ENCODE data around the gene FBXO4. TPM values are rescaled to one million over a fixed set of nuclear protein-coding genes. Genes with fewer than 3 reads are reported as not detected.

FBXO4 gene
- total RNA-seq, 1 experiment from 2014 or later = 1.2 TPM

GRCh38 chr5:41983284-41983683 lies 58.2 kb downstream of the FBXO4 start:
- no peaks in the 10 kb centered on the region for H3K9me3 ChIP-seq (ENCODE audit: control insufficient read depth, low read depth, low read length)
- peaks cover 0 to 3% of the 10 kb centered on the region in 2 experiments; a peak in 2 of 5 replicates for H3K9me3 Mint-ChIP-seq
- H2BK20ac ChIP-seq (ENCODE audit: low read depth, low read length, poor library complexity, severe bottlenecking) = no peak overlapping the region
- H3K79me1 ChIP-seq (ENCODE audit: insufficient read depth, low read depth, low read length, poor library complexity, severe bottlenecking) = no peaks in the 10 kb centered on the region
- no peak overlapping the region for H4K8ac ChIP-seq (replicated peaks; ENCODE audit: insufficient read length, low read depth, low read length)
- H2AFZ ChIP-seq (ENCODE audit: low read length) = no peak overlapping the region
- H3K27me3 Mint-ChIP-seq (ENCODE audit: low read depth) = no peaks in the 10 kb centered on the region
- no peaks in the 10 kb centered on the region; a peak in 2 of 7 replicates for H3K36me3 Mint-ChIP-seq (ENCODE audit: insufficient read depth in 1 of 3, low read depth in 3 of 3)
- no peak overlapping the region for H3K27ac ChIP-seq (ENCODE audit: insufficient read length, low read depth, low read length)
- DNase-seq = no peak
- H3K18ac ChIP-seq (ENCODE audit: insufficient read length, low read depth, low read length) = no peak overlapping the region
- no peak overlapping the region for H3K4me2 ChIP-seq (ENCODE audit: insufficient read depth, insufficient read length, low read length)
- H2BK12ac ChIP-seq (ENCODE audit: insufficient read length, low read depth, low read length) = no peak overlapping the region
- H3K14ac ChIP-seq (ENCODE audit: insufficient read depth, low read length) = no peak overlapping the region
- H3K23me2 ChIP-seq (ENCODE audit: insufficient read length, low read depth, low read length, poor library complexity, severe bottlenecking) = no peaks in the 10 kb centered on the region
- no peaks in the 10 kb centered on the region for H3K27me3 ChIP-seq (ENCODE audit: insufficient read depth, low read length)
- no peak overlapping the region for H4K91ac ChIP-seq (ENCODE audit: insufficient read length, low read depth, low read length)
- no peak overlapping the region for H3K9ac ChIP-seq (ENCODE audit: extremely low read depth, insufficient read length, low read length)
- no peak overlapping the region for H3K56ac ChIP-seq (ENCODE audit: insufficient read length, low read depth, low read length)
- no peak overlapping the region for H2BK120ac ChIP-seq (ENCODE audit: low read depth, low read length, poor library complexity, severe bottlenecking)
- no peak overlapping the region for H4K5ac ChIP-seq (ENCODE audit: insufficient read length, low read depth, low read length)
- no peak overlapping the region for H3T11ph ChIP-seq (ENCODE audit: low read length)
- H3K27ac Mint-ChIP-seq = no peak overlapping the region
- H2AK5ac ChIP-seq (ENCODE audit: insufficient read length, low read length) = no peak overlapping the region
- H2BK15ac ChIP-seq (ENCODE audit: low read depth, low read length) = no peak overlapping the region
- no peaks in the 10 kb centered on the region for H4K20me1 ChIP-seq (ENCODE audit: control insufficient read depth, insufficient read depth, insufficient read length)
- TF ChIP-seq CTCF (conservative IDR thresholded peaks at IDR 0.05) = no peak
- H2BK5ac ChIP-seq (ENCODE audit: insufficient read length, low read length) = no peak overlapping the region
- no peak overlapping the region for H3K4me3 Mint-ChIP-seq
- H3K4me1 ChIP-seq (ENCODE audit: insufficient read depth, low read length) = no peaks in the 10 kb centered on the region
- H3K4ac ChIP-seq (ENCODE audit: low read depth, low read length) = no peak overlapping the region
- H3K23ac ChIP-seq (ENCODE audit: insufficient read length, low read depth, low read length) = no peak overlapping the region
- no peaks in the 10 kb centered on the region for H3K79me2 ChIP-seq (ENCODE audit: insufficient read depth, low read length)
- no peaks in the 10 kb centered on the region for H3K4me1 Mint-ChIP-seq

All from H9 (cell line).